ENCODE results near the gene FADS2.

Gene FADS2

DNA sequence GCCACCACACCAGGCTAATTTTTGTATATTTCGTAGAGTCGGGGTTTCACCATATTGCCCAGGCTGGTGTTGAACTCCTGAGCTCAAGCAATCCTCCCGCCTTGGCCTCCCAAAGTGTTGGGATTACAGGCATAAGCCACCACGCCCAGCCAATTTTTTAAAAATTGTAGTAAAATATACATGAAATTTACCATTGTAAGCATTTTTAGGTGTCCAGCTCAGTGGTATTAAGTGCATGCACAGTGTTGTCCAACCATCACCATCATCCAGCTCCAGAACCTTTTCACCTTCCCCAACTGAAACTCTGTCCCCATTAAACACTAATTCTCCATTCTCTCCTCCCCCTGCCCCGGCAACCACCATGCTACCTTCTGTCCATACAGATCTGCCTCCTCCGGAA, 54.8 kb downstream of the FADS2 start:
- Histone ChIP-seq H3K9me3 (replicated peaks; ENCODE audit: insufficient read depth, low read length) (no peaks in the 10 kb centered on the region), H3K27me3 (replicated peaks; ENCODE audit: insufficient read depth, low read length) (peaks cover 31% of the 10 kb centered on the region; the same call in 1 of the 2 replicates), H3K4me2 (ENCODE audit: low read depth, low read length) (no peak overlapping the region), H3K36me3 (replicated peaks; ENCODE audit: insufficient read depth, low read length) (no peaks in the 10 kb centered on the region), H3K79me2 (ENCODE audit: low read length) (no peaks in the 10 kb centered on the region), H3K9ac (ENCODE audit: low read length) (no peak overlapping the region), H3F3A (ENCODE audit: insufficient read depth, low read length) (no peaks in the 10 kb centered on the region), H2AFZ (ENCODE audit: low read length) (no peak overlapping the region), H3K4me3 (ENCODE audit: low read length) (no peak overlapping the region), H3K27ac (ENCODE audit: low read length) (no peak overlapping the region), H3K4me1 (ENCODE audit: low read length) (no peaks in the 10 kb centered on the region), H4K20me1 (ENCODE audit: insufficient read depth, low read length) (no peaks in the 10 kb centered on the region), H3K9me2 (replicated peaks; ENCODE audit: insufficient read depth, low read length) (no peaks in the 10 kb centered on the region)
- no peak for DNase-seq
- TF ChIP-seq EZH2 (optimal IDR thresholded peaks at IDR 0.05; ENCODE audit: low read depth, low read length), result no peak
- TF ChIP-seq, protein P1, sequence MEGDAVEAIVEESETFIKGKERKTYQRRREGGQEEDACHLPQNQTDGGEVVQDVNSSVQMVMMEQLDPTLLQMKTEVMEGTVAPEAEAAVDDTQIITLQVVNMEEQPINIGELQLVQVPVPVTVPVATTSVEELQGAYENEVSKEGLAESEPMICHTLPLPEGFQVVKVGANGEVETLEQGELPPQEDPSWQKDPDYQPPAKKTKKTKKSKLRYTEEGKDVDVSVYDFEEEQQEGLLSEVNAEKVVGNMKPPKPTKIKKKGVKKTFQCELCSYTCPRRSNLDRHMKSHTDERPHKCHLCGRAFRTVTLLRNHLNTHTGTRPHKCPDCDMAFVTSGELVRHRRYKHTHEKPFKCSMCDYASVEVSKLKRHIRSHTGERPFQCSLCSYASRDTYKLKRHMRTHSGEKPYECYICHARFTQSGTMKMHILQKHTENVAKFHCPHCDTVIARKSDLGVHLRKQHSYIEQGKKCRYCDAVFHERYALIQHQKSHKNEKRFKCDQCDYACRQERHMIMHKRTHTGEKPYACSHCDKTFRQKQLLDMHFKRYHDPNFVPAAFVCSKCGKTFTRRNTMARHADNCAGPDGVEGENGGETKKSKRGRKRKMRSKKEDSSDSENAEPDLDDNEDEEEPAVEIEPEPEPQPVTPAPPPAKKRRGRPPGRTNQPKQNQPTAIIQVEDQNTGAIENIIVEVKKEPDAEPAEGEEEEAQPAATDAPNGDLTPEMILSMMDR (IDR thresholded peaks at IDR 0.05; ENCODE audit: low read length), result no peak
- TF ChIP-seq EZH2phosphoT487 (IDR thresholded peaks at IDR 0.05; ENCODE audit: low read length), result no peak

DNA sequence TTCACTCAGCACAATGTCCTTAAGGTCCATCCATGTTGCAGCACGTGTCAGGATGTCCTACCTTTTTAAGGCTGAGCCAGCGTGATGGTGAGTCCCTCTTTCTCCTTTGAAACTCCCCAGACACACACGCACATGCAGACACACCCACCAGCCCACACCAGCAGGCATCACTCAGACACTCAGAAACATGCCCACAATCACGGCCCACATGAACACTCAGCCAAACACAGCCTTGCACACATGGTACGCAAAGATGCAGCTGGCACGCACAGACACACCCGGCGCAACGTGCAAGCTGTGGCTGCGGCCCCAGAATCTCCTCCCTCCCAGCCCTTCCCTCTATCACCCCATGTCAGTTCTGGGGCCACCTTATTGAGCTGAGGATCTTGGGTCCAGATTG, 55.2 kb downstream of the FADS2 start:
- no peak for DNase-seq
- Histone ChIP-seq H3K9ac (ENCODE audit: low read length) (no peak overlapping the region), H4K20me1 (ENCODE audit: insufficient read depth, low read length) (no peaks in the 10 kb centered on the region), H2AFZ (ENCODE audit: low read length) (no peak overlapping the region), H3F3A (ENCODE audit: insufficient read depth, low read length) (no peaks in the 10 kb centered on the region), H3K4me2 (ENCODE audit: low read depth, low read length) (no peak overlapping the region), H3K36me3 (replicated peaks; ENCODE audit: insufficient read depth, low read length) (no peaks in the 10 kb centered on the region), H3K9me2 (replicated peaks; ENCODE audit: insufficient read depth, low read length) (no peaks in the 10 kb centered on the region), H3K27ac (ENCODE audit: low read length) (no peak overlapping the region), H3K4me3 (ENCODE audit: low read length) (no peak overlapping the region), H3K4me1 (ENCODE audit: low read length) (no peaks in the 10 kb centered on the region), H3K9me3 (replicated peaks; ENCODE audit: insufficient read depth, low read length) (no peaks in the 10 kb centered on the region), H3K27me3 (replicated peaks; ENCODE audit: insufficient read depth, low read length) (peaks cover 27% of the 10 kb centered on the region; the same call in 1 of the 2 replicates), H3K79me2 (ENCODE audit: low read length) (no peaks in the 10 kb centered on the region)
- TF ChIP-seq, protein P1 (IDR thresholded peaks at IDR 0.05; ENCODE audit: low read length), result no peak
- TF ChIP-seq EZH2 (optimal IDR thresholded peaks at IDR 0.05; ENCODE audit: low read depth, low read length) (no peak), EZH2phosphoT487 (IDR thresholded peaks at IDR 0.05; ENCODE audit: low read length) (no peak)

GRCh38 chr11:61883947-61884346, 55.8 kb downstream of the FADS2 start:
- Histone ChIP-seq H3K4me2 (ENCODE audit: low read depth, low read length) (no peak overlapping the region), H3K9ac (ENCODE audit: low read length) (no peak overlapping the region), H3K9me3 (replicated peaks; ENCODE audit: insufficient read depth, low read length) (no peaks in the 10 kb centered on the region), H3K9me2 (replicated peaks; ENCODE audit: insufficient read depth, low read length) (no peaks in the 10 kb centered on the region), H3F3A (ENCODE audit: insufficient read depth, low read length) (no peaks in the 10 kb centered on the region), H3K36me3 (replicated peaks; ENCODE audit: insufficient read depth, low read length) (no peaks in the 10 kb centered on the region), H3K79me2 (ENCODE audit: low read length) (no peaks in the 10 kb centered on the region), H3K27me3 (replicated peaks; ENCODE audit: insufficient read depth, low read length) (peaks cover 21% of the 10 kb centered on the region; the same call in 1 of the 2 replicates), H4K20me1 (ENCODE audit: insufficient read depth, low read length) (no peaks in the 10 kb centered on the region), H3K4me3 (ENCODE audit: low read length) (no peak overlapping the region), H3K27ac (ENCODE audit: low read length) (no peak overlapping the region), H3K4me1 (ENCODE audit: low read length) (no peaks in the 10 kb centered on the region), H2AFZ (ENCODE audit: low read length) (no peak overlapping the region)
- no peak for TF ChIP-seq EZH2phosphoT487 (IDR thresholded peaks at IDR 0.05; ENCODE audit: low read length)
- no peak for TF ChIP-seq EZH2 (optimal IDR thresholded peaks at IDR 0.05; ENCODE audit: low read depth, low read length)
- TF ChIP-seq, protein P1 (IDR thresholded peaks at IDR 0.05; ENCODE audit: low read length), result no peak
- no peak for DNase-seq
